GM10248 (cell line): ENCODE data around the gene HAND2.

ENCODE experiments used
- CTCF ChIA-PET: fragments of 300-600 bp; sonication (Branson Sonifier 250); formaldehyde crosslinking; extraction: SDS; loops from one replicate; lab custom pipeline; 2021; ENCODE audit warnings: antibody characterized with exemption; lab: Yijun Ruan, JAX
- POLR2A ChIA-PET: fragments of 350-650 bp; sonication (Branson Sonifier 250); formaldehyde crosslinking; extraction: SDS; loops from one replicate; lab custom pipeline; 2020; ENCODE audit warnings: antibody characterized with exemption; lab: Yijun Ruan, JAX
- DNase-seq: peaks from one replicate; pipeline ENCODE4 v3.0.0; 2012; ENCODE audit errors: extremely low spot score
- CTCF ChIP-seq: IDR thresholded peaks from 2 replicates; pipeline ENCODE4 v1.5.1; 2012; ENCODE audit warnings: mild to moderate bottlenecking, low read depth; ENCODE audit errors: extremely low read depth, missing control alignments, control extremely low read depth

Gene HAND2

GRCh38 chr4:173526724-173527102 is 3.3 kb downstream of the HAND2 start:
- no peak for TF ChIP-seq CTCF
- ChIA-PET POLR2A (no interaction called here), CTCF (interaction anchor here (1.7 kb wide), 1 partner anchor 21 kb away, joined by 3 read pairs; no protein-coding TSS in a partner anchor)
- DNase-seq, result peak; percentile 5

- ChIA-PET CTCF (no interaction called here), POLR2A (no interaction called here)
- DNase-seq, result peak; percentile 4
- no peak for TF ChIP-seq CTCF
These were observed 4.0 kb downstream of the HAND2 start for GRCh38 chr4:173526027-173526482.

GRCh38 chr4:173525118-173526011 is 4.7 kb downstream of the HAND2 start:
- CTCF ChIA-PET, result interaction anchor here (1.1 kb wide), 1 partner anchor 11 kb away, joined by 3 read pairs; no protein-coding TSS in a partner anchor
- no peak for TF ChIP-seq CTCF
- DNase-seq, result peak; percentile 9
- POLR2A ChIA-PET, result no interaction called here

- ChIA-PET POLR2A (no interaction called here), CTCF (interaction anchor here (1.0 to 1.1 kb wide), 2 partner anchors 9 to 10 kb away, joined by 3 to 5 read pairs; no protein-coding TSS in a partner anchor)
- no peak for TF ChIP-seq CTCF
- peak; percentile 24 for DNase-seq
These were observed 5.6 kb downstream of the HAND2 start for GRCh38 chr4:173524218-173525117.

GRCh38 chr4:173522951-173523395 is 7.1 kb downstream of the HAND2 start:
- ChIA-PET CTCF (no interaction called here), POLR2A (no interaction called here)
- TF ChIP-seq CTCF, result no peak
- DNase-seq, result no peak
